Measurements from ENCODE around the gene ADD1.
"Not testable (repeated sequence)": the region's sequence is repeated elsewhere in the genome, so short reads cannot be mapped to it uniquely, and the experiment has no call there.

The ADD1 gene

GRCh38 chr4:2891294-2891693 lies 47.6 kb downstream of the ADD1 start:
- DNase-seq = no peak

- no peak for DNase-seq
Observed at GRCh38 chr4:2893772-2894171, 50.1 kb downstream of the ADD1 start.

- DNase-seq = no peak
Observed at GRCh38 chr4:2898001-2898400, 54.4 kb downstream of the ADD1 start.

- no peak for DNase-seq
Observed at GRCh38 chr4:2900741-2901140, 57.1 kb downstream of the ADD1 start.

GRCh38 chr4:2901186-2901585 lies 57.5 kb downstream of the ADD1 start:
- no peak for DNase-seq

- peak; percentile 55 for DNase-seq
Observed at GRCh38 chr4:2902126-2902525, 58.5 kb downstream of the ADD1 start.

- no peak for DNase-seq
Observed at GRCh38 chr4:2905544-2905943, 61.9 kb downstream of the ADD1 start.

- DNase-seq = no peak
Observed at GRCh38 chr4:2906218-2906617, 62.6 kb downstream of the ADD1 start.

GRCh38 chr4:2907226-2907625 lies 63.6 kb downstream of the ADD1 start:
- no peak for DNase-seq

- DNase-seq = no peak
Observed at GRCh38 chr4:2907706-2908293, 64.2 kb downstream of the ADD1 start.

- no peak for DNase-seq
Observed at GRCh38 chr4:2908686-2909085, 65.0 kb downstream of the ADD1 start.

GRCh38 chr4:2909583-2909982 lies 65.9 kb downstream of the ADD1 start:
- no peak for DNase-seq

GRCh38 chr4:2910409-2910808 lies 66.8 kb downstream of the ADD1 start:
- no peak for DNase-seq

GRCh38 chr4:2911868-2912267 lies 68.2 kb downstream of the ADD1 start:
- DNase-seq = no peak

- DNase-seq = no peak
Observed at GRCh38 chr4:2913168-2913567, 69.5 kb downstream of the ADD1 start.

- no peak for DNase-seq
Observed at GRCh38 chr4:2914256-2915126, 70.8 kb downstream of the ADD1 start.

GRCh38 chr4:2915789-2916188 lies 72.1 kb downstream of the ADD1 start:
- no peak for DNase-seq

- not testable (repeated sequence) for DNase-seq
Observed at GRCh38 chr4:2916696-2917095, 73.1 kb downstream of the ADD1 start.

- DNase-seq = not testable (repeated sequence)
Observed at GRCh38 chr4:2918300-2918699, 74.7 kb downstream of the ADD1 start.

GRCh38 chr4:2918714-2919113 lies 75.1 kb downstream of the ADD1 start:
- not testable (repeated sequence) for DNase-seq

GRCh38 chr4:2922453-2923101 lies 78.9 kb downstream of the ADD1 start:
- not testable (repeated sequence) for DNase-seq

GRCh38 chr4:2923141-2923551 lies 79.5 kb downstream of the ADD1 start:
- DNase-seq = no peak

- no peak for DNase-seq
Observed at GRCh38 chr4:2923668-2924173, 80.1 kb downstream of the ADD1 start.

- no peak for DNase-seq
Observed at GRCh38 chr4:2924286-2924685, 80.6 kb downstream of the ADD1 start.
